ENCODE measurements around the gene UBFD1. TPM values are rescaled to one million over a fixed set of nuclear protein-coding genes. Genes with fewer than 3 reads are reported as not detected.

Gene UBFD1
- total and polyA plus RNA-seq, 10 donors = 4.2 to 63.7 (median 40.8) TPM

DNA sequence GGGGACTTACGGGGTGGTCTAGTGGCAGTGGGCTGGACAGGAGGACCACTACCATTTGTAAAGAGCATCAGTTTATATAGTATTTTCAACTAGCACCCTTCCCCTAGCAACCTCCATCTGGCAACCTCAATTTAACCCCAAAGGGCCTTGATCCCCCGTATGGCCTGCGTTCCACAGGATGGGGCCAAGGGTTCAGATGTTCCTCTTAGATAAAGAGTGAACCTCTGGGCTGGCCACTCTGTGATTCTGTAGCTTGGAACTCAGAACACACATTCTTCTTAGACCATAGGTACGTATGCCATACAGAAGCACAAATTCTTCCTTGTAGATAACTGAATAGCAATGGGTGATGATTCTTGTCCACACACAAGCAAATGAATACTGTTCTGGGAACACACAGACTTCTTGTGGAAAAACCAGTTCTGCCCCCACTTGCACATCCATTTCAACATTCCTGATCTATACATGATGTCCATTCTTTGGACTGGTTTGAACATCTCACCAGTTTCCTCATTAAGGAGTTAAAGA, 45.3 kb upstream of the UBFD1 start:
- Histone ChIP-seq H3K4me3 (no peak overlapping the region), H3K36me3 (no peaks in the 10 kb centered on the region), H3K4me1 (peaks cover 19 to 74% (median 38%) of the 10 kb centered on the region in 6 donors), H3K27me3 (replicated peaks in 1 of 7) (no peaks in the 10 kb centered on the region), H3K27ac (no peak overlapping the region), H3K9me3 (no peaks in the 10 kb centered on the region)
- intact Hi-C loops (cut with DNase I; ENCODE audit: low total_unique reads) = no loop called here
- DNase-seq = no peak
- WGBS, 5 donors = 76 to 87% (median 81%) methylated on average over 4 of the region's 4 CpGs
- TF ChIP-seq POLR2A (IDR thresholded peaks at IDR 0.05) = no peak
- TF ChIP-seq, protein P1, sequence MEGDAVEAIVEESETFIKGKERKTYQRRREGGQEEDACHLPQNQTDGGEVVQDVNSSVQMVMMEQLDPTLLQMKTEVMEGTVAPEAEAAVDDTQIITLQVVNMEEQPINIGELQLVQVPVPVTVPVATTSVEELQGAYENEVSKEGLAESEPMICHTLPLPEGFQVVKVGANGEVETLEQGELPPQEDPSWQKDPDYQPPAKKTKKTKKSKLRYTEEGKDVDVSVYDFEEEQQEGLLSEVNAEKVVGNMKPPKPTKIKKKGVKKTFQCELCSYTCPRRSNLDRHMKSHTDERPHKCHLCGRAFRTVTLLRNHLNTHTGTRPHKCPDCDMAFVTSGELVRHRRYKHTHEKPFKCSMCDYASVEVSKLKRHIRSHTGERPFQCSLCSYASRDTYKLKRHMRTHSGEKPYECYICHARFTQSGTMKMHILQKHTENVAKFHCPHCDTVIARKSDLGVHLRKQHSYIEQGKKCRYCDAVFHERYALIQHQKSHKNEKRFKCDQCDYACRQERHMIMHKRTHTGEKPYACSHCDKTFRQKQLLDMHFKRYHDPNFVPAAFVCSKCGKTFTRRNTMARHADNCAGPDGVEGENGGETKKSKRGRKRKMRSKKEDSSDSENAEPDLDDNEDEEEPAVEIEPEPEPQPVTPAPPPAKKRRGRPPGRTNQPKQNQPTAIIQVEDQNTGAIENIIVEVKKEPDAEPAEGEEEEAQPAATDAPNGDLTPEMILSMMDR (IDR thresholded peaks at IDR 0.05 in 8 of 11, conservative IDR thresholded peaks at IDR 0.05 in 3 of 11) = no peak
- TF ChIP-seq POLR2AphosphoS5 (IDR thresholded peaks at IDR 0.05) = no peak

DNA sequence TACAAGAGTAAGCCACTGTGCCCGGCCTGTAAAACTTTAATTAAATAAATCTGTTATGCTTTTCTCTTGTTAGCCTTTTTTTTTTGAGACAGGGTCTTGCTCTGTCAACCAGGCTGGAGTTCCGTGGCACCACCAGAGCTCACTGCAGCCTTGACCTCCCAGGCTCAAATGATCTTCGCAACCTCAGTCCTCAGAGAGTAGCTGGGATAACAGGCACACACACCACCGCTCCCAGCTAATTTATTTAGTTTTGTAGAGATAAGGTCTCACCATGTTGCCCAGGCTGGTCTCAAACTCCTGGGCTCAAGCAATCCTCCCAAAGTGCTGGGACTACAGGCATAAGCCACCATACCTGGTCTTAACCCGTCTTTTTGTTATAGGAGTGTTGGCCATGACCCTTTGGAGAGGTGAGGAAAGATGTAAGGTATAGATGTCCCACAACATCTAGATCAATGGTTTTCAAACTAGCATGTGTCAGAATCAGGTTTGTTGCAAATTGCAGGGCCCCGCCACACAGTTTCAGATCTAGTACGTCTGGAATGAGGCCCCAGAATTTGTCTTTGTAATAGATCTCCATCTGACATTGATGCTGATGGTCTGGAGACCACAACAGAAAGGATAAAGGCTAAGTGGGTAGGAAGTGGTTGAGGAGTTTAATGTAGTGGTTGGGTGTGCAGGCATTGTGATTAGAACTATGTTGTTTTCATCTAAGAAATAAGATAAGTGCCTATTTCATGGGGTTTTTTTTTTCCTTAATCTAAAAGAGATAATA, 43.0 kb upstream of the UBFD1 start:
- Histone ChIP-seq H3K9me3 (no peaks in the 10 kb centered on the region), H3K4me3 (no peak overlapping the region), H3K27me3 (replicated peaks in 1 of 7) (no peaks in the 10 kb centered on the region), H3K36me3 (peaks cover 0 to 5% (median 0%) of the 10 kb centered on the region in 6 donors), H3K27ac (peak overlapping the region in 3 of 8 donors; percentile 6 to 58 (median 13)), H3K4me1 (peaks cover 11 to 73% (median 37%) of the 10 kb centered on the region in 6 donors)
- intact Hi-C loops (cut with DNase I; ENCODE audit: low total_unique reads) = no loop called here
- DNase-seq = no peak
- 78 to 85% (median 82%) methylated on average over 7 of the region's 7 CpGs for WGBS, 5 donors
- TF ChIP-seq POLR2AphosphoS5 (IDR thresholded peaks at IDR 0.05) = no peak
- TF ChIP-seq, protein P1 (IDR thresholded peaks at IDR 0.05 in 8 of 11, conservative IDR thresholded peaks at IDR 0.05 in 3 of 11) = no peak
- no peak for TF ChIP-seq POLR2A (IDR thresholded peaks at IDR 0.05)

DNA sequence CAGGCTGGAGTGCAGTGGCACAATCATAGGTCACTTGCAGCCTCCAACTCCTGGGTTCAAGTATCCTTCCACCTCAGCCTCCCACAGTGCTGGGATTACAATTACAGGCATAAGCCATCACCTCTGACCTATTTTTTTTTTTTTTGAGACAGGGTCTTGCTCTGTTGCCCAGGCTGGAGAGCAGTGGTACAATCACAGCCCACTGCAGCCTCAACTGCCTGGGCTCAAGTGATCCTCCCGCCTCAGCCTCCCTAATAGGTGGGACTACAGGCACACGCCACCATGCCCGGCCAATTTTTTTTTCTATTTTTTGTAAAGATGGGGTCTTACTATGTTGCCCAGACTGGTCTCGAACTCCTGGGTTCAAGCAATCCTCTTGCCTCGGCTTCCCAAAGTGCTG, 41.6 kb upstream of the UBFD1 start:
- 95 to 100% (median 97%) methylated on average over 5 of the region's 5 CpGs for WGBS, 5 donors

DNA sequence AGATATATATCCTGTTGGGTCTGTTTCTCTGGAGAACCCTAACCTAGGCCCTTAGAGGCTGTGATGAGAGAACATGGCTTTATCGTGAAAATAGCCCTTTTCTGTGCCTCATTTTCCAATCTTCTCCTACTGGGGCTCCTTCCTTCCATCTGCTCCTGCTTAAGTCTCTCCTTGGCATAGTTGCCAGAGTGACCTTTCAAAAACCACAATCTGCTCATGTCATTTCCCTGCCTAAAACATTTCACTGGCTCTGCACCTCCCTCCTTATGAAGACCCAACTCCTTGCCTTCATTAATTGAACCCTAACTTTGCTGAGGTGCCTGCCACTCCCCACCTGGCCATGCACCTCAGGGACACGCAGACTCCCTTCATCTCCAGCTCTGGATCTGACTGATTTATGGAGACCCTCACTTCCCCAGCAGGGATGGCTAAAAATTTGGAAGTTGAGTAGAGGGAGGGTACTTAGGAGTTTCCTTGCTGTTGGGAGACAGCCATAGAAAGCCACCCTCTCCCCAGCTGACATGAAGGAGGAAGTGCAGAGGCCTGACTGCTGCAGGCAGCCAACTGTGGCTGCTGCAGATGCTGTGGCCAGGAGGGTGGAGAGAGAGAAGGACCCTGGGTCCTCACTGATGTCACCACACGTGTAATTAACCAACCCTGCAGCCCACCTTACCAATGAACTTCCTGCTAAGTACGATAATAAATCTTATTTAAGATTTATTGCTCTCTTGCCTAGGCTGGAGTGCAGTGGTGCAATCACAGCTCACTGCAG, 41.0 kb upstream of the UBFD1 start:
- no peak for TF ChIP-seq POLR2A (IDR thresholded peaks at IDR 0.05)
- TF ChIP-seq, protein P1 (IDR thresholded peaks at IDR 0.05 in 8 of 11, conservative IDR thresholded peaks at IDR 0.05 in 3 of 11) = no peak
- peak in 2 of 3 donors; percentile 67 to 73 for TF ChIP-seq POLR2AphosphoS5 (IDR thresholded peaks at IDR 0.05)
- DNase-seq = peak; percentile 86
- Histone ChIP-seq H3K27me3 (replicated peaks in 1 of 7) (no peaks in the 10 kb centered on the region), H3K4me3 (no peak overlapping the region), H3K9me3 (no peaks in the 10 kb centered on the region), H3K36me3 (peaks cover 0 to 9% (median 0%) of the 10 kb centered on the region in 6 donors), H3K4me1 (peaks cover 14 to 78% (median 52%) of the 10 kb centered on the region in 6 donors), H3K27ac (peak overlapping the region in 5 of 8 donors; percentile 10 to 78 (median 47))
- WGBS, 5 donors = 51 to 63% (median 55%) methylated on average over 4 of the region's 4 CpGs
- intact Hi-C loops (cut with DNase I; ENCODE audit: low total_unique reads) = no loop called here

More for the DNA sequence above, 41.6 kb upstream of the UBFD1 start:
- no peak overlapping the region for H3K4me3 ChIP-seq
- no peaks in the 10 kb centered on the region for H3K9me3 ChIP-seq
- no peak for TF ChIP-seq POLR2AphosphoS5 (IDR thresholded peaks at IDR 0.05)
- intact Hi-C loops (cut with DNase I; ENCODE audit: low total_unique reads) = no loop called here
- DNase-seq = no peak
- H3K4me1 ChIP-seq = peaks cover 14 to 78% (median 49%) of the 10 kb centered on the region in 6 donors
- no peaks in the 10 kb centered on the region for H3K27me3 ChIP-seq (replicated peaks in 1 of 7)
- H3K36me3 ChIP-seq = peaks cover 0 to 9% (median 0%) of the 10 kb centered on the region in 6 donors
- peak overlapping the region in 2 of 8 donors; percentile 47 to 78 for H3K27ac ChIP-seq

Measured in spleen (tissue), 11 donors.